UCSD-AML1 (cell line): ENCODE measurements around the gene MYG1.
A peak's percentile ranks its signal among the peaks of the same experiment; 100 is the strongest.
"Not testable (repeated sequence)": the region's sequence is repeated elsewhere in the genome, so short reads cannot be mapped to it uniquely, and the experiment has no call there.

Experiments
- DNase-seq: peaks from one replicate; lab custom pipeline; 2025; ENCODE audit not compliant: unreplicated experiment; lab: John Stamatoyannopoulos, UW

The MYG1 gene

GRCh38 chr12:53326460-53327185, 27.1 kb downstream of the MYG1 start:
- no peak for DNase-seq

- no peak for DNase-seq
Measured at GRCh38 chr12:53327435-53328042, 28.0 kb downstream of the MYG1 start.

GRCh38 chr12:53328043-53328435, 28.5 kb downstream of the MYG1 start:
- no peak for DNase-seq

GRCh38 chr12:53330671-53331070, 31.2 kb downstream of the MYG1 start:
- DNase-seq: no peak

- not testable (repeated sequence) for DNase-seq
Measured at GRCh38 chr12:53332339-53332738, 32.8 kb downstream of the MYG1 start.

- DNase-seq: no peak
Measured at GRCh38 chr12:53332744-53333143, 33.2 kb downstream of the MYG1 start.

- no peak for DNase-seq
Measured at GRCh38 chr12:53333289-53333688, 33.8 kb downstream of the MYG1 start.

- no peak for DNase-seq
Measured at GRCh38 chr12:53333845-53334244, 34.4 kb downstream of the MYG1 start.

- DNase-seq: no peak
Measured at GRCh38 chr12:53334822-53335221, 35.3 kb downstream of the MYG1 start.

GRCh38 chr12:53336181-53336681, 36.7 kb downstream of the MYG1 start, which contains the start of gene SP7:
Gene SP7, minus strand, starts transcription at chr12:53336354. Its CDS starts 708 bp downstream, at chr12:53335646.
- peak; percentile 67 for DNase-seq

GRCh38 chr12:53338017-53338416, 38.5 kb downstream of the MYG1 start:
- no peak for DNase-seq

GRCh38 chr12:53338916-53339315, 39.4 kb downstream of the MYG1 start:
- DNase-seq: no peak

- DNase-seq: no peak
Measured at GRCh38 chr12:53340398-53340797, 40.9 kb downstream of the MYG1 start.

GRCh38 chr12:53343449-53343848, 44.0 kb downstream of the MYG1 start:
- no peak for DNase-seq

- DNase-seq: no peak
Measured at GRCh38 chr12:53343969-53344368, 44.5 kb downstream of the MYG1 start.

GRCh38 chr12:53344487-53344823, 45.0 kb downstream of the MYG1 start:
- no peak for DNase-seq

- DNase-seq: peak; percentile 84
Measured at GRCh38 chr12:53344824-53345485, 45.5 kb downstream of the MYG1 start.

- DNase-seq: peak; percentile 59
Measured at GRCh38 chr12:53345486-53346188, 46.1 kb downstream of the MYG1 start.

- no peak for DNase-seq
Measured at GRCh38 chr12:53346491-53346890, 47.0 kb downstream of the MYG1 start.

- DNase-seq: no peak
Measured at GRCh38 chr12:53347905-53348304, 48.4 kb downstream of the MYG1 start.
